GM20431 (cell line): ENCODE results near the gene ECHS1.

ENCODE experiments used
- in situ Hi-C: fragments of 300-500 bp; cut with MseI, MboI; formaldehyde crosslinking; loops from one replicate; pipeline ENCODE4 v1.15.0; 2020; ENCODE audit warnings: low sequenced_read_pairs; ENCODE audit not compliant: unreplicated experiment

The ECHS1 gene

DNA sequence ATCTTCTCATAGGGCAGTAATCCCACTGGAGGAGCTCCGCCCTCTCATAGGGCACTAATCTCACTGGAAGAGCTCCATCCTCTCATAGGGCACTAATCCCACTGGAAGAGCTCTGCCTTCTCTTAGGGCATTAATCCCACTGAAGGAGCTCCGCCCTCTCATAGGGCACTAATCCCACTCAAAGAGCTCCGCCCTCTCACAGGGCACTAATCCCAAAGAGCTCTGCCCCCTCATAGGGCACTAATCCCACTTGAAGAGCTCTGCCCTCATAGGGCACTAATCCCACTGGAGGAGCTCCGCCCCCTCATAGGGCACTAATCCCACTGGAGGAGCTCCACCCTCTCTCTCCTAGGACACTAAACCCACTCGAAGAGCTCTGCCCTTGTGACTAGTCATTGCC, 11.9 kb downstream of the ECHS1 start:
- in situ Hi-C loops, result no loop called here

DNA sequence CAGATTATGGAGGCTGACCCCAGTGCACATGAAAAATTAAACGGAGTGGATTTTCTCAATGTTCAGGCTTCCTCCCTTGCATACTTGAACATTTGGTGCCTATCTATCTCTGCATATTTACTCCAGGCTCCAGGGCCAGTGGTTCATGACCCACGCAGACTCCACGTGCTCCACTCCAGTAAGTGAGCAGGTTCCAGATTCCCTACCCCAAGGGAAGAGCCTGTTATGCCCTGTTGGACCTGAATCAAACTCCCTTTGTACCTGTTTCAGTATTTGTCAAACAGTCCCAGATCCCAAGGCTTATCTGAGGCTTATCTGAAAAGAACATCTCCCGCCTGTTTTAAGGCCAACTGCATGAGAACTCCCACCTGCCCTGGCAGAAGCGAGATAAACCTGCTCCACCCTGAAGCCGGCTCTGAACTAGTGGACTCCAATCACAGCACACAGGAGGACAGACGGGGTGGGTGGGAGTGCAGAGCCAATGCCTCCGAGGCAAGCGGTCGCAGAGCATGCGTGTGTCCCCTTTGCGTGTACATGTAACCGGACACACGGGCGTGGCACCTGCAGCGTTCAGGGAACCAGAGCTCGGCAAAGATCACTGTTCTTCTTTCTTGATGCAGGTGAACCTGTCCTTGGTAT, 13.1 kb downstream of the ECHS1 start:
- in situ Hi-C loops, result no loop called here

GRCh38 chr10:133359554-133359971, 13.6 kb downstream of the ECHS1 start:
- in situ Hi-C loops, result no loop called here

- in situ Hi-C loops, result no loop called here
Measured at GRCh38 chr10:133358925-133359310, 14.2 kb downstream of the ECHS1 start.

- in situ Hi-C loops, result no loop called here
Measured at GRCh38 chr10:133358162-133358924, 14.8 kb downstream of the ECHS1 start.

DNA sequence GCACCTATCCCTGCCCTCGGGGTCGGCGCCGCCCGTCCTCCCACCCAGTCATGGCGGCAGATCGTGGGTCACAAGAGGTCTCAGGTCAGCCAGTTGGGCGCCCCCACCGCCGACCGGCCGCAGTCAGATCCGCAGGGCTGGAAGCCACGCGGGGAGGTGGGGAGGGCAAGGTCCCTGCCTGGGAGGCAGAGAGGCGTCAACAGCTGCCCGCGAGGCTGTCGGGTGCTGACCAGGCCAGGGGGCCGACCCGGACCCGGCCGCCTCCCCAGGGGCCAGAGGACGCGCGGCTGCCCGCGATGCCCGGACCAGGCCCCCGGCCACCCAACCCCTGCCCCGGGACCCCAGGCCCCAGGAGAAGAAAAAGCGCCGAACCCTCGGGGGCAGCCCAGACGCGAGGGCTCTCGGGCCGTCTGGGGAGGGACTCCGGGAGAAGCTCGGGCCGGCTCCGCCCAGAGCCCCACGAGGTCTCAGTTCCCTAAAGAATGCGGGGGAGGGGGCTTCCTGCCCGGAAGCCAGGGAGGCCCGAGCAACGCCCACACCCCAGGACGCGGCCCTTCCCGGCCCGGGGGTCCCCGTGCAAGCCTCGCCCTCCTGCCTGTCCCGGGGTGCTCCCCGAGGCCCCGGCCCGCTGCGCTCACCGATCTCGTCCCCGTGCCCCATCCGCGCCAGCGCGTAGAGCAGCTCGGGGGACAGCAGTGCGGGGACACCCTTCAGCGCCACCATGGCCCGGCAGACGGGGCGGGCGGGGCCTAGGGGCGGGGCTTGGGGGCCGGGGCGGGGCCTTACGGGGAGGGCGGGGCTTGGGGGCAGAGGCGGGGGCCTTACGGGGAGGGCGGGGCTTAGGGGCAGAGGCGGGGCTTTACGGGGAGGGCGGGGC, 15.6 kb downstream of the ECHS1 start, which contains the start of gene FUOM:
Gene FUOM, minus strand, starts transcription at position 735 of the 877 bp plus-strand sequence. Its CDS starts 12 bp downstream, at position 723.
- in situ Hi-C loops, result no loop called here

DNA sequence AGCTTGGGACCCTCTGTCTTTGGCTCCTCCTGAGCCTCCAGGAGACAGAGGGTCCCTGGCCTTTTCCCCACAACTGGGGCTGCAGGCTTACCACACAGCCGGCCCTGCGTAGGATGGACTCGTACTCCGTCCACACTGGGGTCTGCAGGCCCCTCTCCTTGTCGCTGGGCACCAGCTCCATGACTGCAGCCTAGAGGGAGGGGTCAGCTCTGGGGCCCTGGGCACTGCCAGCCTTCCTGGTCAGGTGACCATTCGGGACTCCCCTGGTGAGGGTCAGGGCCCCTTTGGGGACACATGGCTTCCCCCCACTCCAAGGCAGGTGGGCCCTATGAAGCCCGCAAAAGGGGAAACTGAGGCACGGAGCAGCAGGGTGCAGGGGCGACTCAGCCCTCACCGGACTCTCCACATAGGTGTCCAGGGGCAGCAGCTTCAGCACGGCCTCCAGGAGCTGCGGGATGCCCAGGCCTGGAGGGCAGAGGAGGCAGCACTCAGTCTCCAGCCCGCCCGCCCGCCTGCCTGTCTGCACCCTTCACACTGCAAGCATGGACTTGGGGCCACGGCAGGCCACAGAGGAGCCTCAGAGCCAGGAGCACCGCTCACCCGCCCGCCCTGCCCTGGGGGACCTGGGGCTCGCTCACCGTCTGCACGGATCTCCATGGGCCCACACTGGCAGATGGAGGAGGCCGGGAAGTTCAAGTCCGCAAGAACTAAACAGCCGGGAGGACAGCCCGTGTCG, 16.4 kb downstream of the ECHS1 start:
- in situ Hi-C loops, result no loop called here

DNA sequence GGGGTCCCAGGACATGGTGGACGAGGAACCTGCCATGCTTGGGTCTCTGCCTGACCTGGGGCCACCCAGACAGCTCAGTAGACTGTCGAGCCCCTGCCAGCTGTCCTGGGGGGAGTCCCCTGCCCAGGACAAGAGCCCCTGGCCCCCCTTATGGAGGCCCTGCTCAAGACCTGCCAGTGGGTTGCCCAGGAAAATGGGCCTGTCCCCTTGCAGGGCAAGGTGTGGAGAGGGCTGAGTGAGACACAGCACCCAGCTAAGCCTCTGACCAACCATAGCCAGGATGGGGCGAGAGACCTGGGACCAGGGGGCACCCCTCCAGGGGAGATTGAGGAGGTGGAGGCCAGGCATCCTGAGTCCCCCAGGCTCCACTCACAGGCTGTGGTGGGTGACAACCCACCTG, 17.2 kb downstream of the ECHS1 start:
- in situ Hi-C loops, result no loop called here

GRCh38 chr10:133355266-133355665, 17.9 kb downstream of the ECHS1 start:
- in situ Hi-C loops, result no loop called here

DNA sequence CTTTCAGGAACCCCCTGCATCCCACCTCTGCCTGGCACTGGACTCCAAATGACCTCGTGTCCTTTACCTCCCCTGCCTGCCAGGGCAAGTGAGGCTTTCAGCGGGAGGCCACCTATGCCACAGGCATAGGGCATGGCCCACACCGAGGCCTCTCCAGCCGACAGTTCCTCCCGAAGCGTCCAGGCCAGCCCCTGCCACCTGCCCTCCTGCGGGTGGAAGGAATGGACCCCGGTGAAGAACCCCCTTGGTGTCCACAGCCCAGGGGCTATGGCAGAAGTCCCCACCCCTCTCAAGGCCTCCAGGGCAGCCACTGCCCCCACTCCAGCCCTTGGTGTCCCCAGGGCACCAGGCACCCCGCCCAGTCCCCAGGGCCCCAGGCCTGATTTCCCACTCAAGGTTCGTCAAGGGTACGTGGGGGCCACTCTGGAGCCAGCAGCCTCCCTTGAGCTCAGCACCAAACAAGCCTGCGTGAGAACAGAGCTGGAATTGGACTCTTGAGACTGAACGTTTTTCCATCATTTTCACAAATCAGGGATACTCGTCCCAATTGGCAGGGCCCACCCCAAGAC, 18.4 kb downstream of the ECHS1 start:
- in situ Hi-C loops, result no loop called here

GRCh38 chr10:133353988-133354605, 19.1 kb downstream of the ECHS1 start:
- in situ Hi-C loops, result no loop called here

- in situ Hi-C loops, result no loop called here
Measured at GRCh38 chr10:133353202-133353959, 19.8 kb downstream of the ECHS1 start.

- in situ Hi-C loops, result no loop called here
Measured at GRCh38 chr10:133351408-133352318, 21.5 kb downstream of the ECHS1 start.

- in situ Hi-C loops, result no loop called here
Measured at GRCh38 chr10:133350950-133351329, 22.2 kb downstream of the ECHS1 start.

- in situ Hi-C loops, result no loop called here
Measured at GRCh38 chr10:133350283-133350949, 22.7 kb downstream of the ECHS1 start.

DNA sequence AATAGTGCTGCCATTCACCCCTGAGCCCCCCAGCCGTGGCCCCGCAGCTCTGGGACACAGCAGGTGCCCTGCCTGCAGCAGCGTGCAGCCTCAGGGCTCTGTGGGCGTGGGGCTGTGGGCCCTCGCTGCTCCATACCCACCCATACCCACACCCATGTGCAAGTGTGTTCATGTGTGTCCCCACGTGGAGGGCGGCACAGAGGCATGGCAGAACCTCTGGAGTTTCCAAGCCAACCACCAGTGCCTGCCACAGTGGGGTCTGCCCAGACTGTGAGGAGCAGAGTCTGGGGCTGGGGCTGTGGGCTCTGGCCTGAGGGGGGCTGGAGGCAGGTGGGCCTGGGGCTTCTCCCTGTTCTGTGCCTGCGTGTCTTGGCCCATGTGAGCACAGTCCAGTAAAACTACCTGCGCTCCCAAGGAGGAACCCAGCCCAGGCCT, 23.6 kb downstream of the ECHS1 start:
- in situ Hi-C loops, result no loop called here

GRCh38 chr10:133349160-133349568, 24.0 kb downstream of the ECHS1 start:
- in situ Hi-C loops, result no loop called here
